ENCODE results near the gene AHCTF1. TPM values are rescaled to one million over a fixed set of nuclear protein-coding genes. Genes with fewer than 3 reads are reported as not detected.

Gene AHCTF1
- total RNA-seq, 1 experiment from 2014 or later = 44.3 TPM

DNA sequence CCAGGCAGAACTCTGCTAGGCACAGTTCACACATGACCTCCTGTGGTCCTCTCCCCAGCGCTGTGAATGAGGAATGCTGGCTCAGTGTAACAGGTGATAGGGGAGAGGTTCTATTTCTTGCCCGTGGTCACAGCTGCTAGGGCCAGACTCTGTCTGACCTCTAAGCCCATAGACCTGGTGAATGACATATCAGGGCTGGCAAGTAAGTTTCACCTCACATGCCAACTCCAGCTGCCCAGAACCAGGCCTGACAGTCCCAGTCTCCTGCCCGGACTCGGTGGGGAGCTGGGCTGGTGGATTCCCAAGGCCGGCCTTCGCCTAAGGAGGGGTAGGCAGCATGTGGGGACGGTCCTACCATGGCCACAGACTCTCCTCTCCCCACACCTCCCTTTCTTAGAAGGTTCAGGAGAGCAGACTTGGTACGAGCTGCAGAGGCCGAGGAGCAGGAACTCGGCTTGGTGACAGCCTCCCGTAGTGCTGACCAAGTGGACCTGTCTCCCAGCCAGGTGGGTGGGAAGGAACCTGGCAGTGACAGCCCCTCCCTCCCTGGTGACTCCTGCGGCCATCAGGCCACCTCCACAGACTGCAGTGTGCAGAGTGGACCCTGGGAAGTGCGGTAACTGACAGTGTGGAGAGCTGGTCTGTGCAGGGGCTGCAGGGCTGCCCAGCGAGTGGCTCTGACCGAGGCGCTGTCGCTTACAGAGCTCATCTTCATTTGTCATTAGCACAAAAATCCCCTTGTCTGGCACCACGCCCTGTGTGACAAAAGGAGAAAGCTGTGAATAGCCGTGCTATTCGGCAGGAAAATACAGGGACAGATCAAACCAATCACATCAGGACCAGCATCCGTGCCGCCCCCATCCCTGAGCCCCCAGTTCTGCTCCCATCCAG, 132.9 kb downstream of the AHCTF1 start:
- Histone ChIP-seq H3K4me1 (ENCODE audit: insufficient read depth, low read length) (peaks cover 5% of the 10 kb centered on the region; the same call in 1 of the 2 replicates), H3K27ac (ENCODE audit: insufficient read length, low read depth, low read length) (no peak overlapping the region), H3K56ac (ENCODE audit: insufficient read length, low read depth, low read length) (no peak overlapping the region), H3K14ac (ENCODE audit: insufficient read depth, low read length) (no peak overlapping the region), H4K5ac (ENCODE audit: insufficient read length, low read depth, low read length) (no peak overlapping the region), H3K18ac (ENCODE audit: insufficient read length, low read depth, low read length) (no peak overlapping the region), H2BK20ac (ENCODE audit: low read depth, low read length, poor library complexity, severe bottlenecking) (no peak overlapping the region), H3K79me2 (ENCODE audit: insufficient read depth, low read length) (no peaks in the 10 kb centered on the region), H3K4me2 (ENCODE audit: insufficient read depth, insufficient read length, low read length) (no peak overlapping the region), H3T11ph (ENCODE audit: low read length) (no peak overlapping the region), H2BK12ac (ENCODE audit: insufficient read length, low read depth, low read length) (no peak overlapping the region), H2BK15ac (ENCODE audit: low read depth, low read length) (no peak overlapping the region), H3K27me3 (ENCODE audit: insufficient read depth, low read length) (no peaks in the 10 kb centered on the region), H3K9ac (ENCODE audit: extremely low read depth, insufficient read length, low read length) (no peak overlapping the region), H3K9me3 (ENCODE audit: control insufficient read depth, low read depth, low read length) (no peaks in the 10 kb centered on the region), H4K8ac (replicated peaks; ENCODE audit: insufficient read length, low read depth, low read length) (no peak overlapping the region), H3K79me1 (ENCODE audit: insufficient read depth, low read depth, low read length, poor library complexity, severe bottlenecking) (no peaks in the 10 kb centered on the region), H4K20me1 (ENCODE audit: control insufficient read depth, insufficient read depth, insufficient read length) (no peaks in the 10 kb centered on the region), H2AFZ (ENCODE audit: low read length) (no peak overlapping the region), H4K91ac (ENCODE audit: insufficient read length, low read depth, low read length) (no peak overlapping the region), H3K4ac (ENCODE audit: low read depth, low read length) (no peak overlapping the region), H2BK120ac (ENCODE audit: low read depth, low read length, poor library complexity, severe bottlenecking) (no peak overlapping the region), H3K23me2 (ENCODE audit: insufficient read length, low read depth, low read length, poor library complexity, severe bottlenecking) (peaks cover 3% of the 10 kb centered on the region), H2BK5ac (ENCODE audit: insufficient read length, low read length) (no peak overlapping the region), H3K23ac (ENCODE audit: insufficient read length, low read depth, low read length) (no peak overlapping the region), H2AK5ac (ENCODE audit: insufficient read length, low read length) (no peak overlapping the region)
- Mint-ChIP-seq H3K27ac (no peak overlapping the region), H3K4me3 (no peak overlapping the region), H3K36me3 (ENCODE audit: insufficient read depth in 1 of 3, low read depth in 3 of 3) (no peaks in the 10 kb centered on the region), H3K27me3 (ENCODE audit: low read depth) (peaks cover 8% of the 10 kb centered on the region), H3K9me3 (no peaks in the 10 kb centered on the region), H3K4me1 (peaks cover 23 to 30% of the 10 kb centered on the region in 2 experiments)
- TF ChIP-seq, protein P1, sequence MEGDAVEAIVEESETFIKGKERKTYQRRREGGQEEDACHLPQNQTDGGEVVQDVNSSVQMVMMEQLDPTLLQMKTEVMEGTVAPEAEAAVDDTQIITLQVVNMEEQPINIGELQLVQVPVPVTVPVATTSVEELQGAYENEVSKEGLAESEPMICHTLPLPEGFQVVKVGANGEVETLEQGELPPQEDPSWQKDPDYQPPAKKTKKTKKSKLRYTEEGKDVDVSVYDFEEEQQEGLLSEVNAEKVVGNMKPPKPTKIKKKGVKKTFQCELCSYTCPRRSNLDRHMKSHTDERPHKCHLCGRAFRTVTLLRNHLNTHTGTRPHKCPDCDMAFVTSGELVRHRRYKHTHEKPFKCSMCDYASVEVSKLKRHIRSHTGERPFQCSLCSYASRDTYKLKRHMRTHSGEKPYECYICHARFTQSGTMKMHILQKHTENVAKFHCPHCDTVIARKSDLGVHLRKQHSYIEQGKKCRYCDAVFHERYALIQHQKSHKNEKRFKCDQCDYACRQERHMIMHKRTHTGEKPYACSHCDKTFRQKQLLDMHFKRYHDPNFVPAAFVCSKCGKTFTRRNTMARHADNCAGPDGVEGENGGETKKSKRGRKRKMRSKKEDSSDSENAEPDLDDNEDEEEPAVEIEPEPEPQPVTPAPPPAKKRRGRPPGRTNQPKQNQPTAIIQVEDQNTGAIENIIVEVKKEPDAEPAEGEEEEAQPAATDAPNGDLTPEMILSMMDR (conservative IDR thresholded peaks at IDR 0.05) = no peak
- no peak for DNase-seq
- no CpG with 5 or more reads among the region's 22 CpGs for WGBS (ENCODE audit: extremely low coverage, insufficient read length, low lambda C conversion rate)

All from H9 (cell line).